ENCODE measurements around the gene FAM50A. TPM values are rescaled to one million over a fixed set of nuclear protein-coding genes. Genes with fewer than 3 reads are reported as not detected.

Gene FAM50A
- total RNA-seq, 1 donor from 2014 or later = 77.5 TPM

GRCh38 chrX:154458954-154459778 is 15.2 kb downstream of the FAM50A start:
- peak overlapping the region; percentile 68 for H3K4me3 ChIP-seq
- H3K36me3 ChIP-seq = peaks cover 17% of the 10 kb centered on the region
- intact Hi-C loops (cut with DNase I) = no loop called here
- H3K27me3 ChIP-seq (ENCODE audit: low read depth) = no peaks in the 10 kb centered on the region
- TF ChIP-seq CTCF (IDR thresholded peaks at IDR 0.05) = no peak
- no peaks in the 10 kb centered on the region for H3K4me1 ChIP-seq
- no peaks in the 10 kb centered on the region for H3K9me3 ChIP-seq
- H3K27ac ChIP-seq = peak overlapping the region; percentile 56
- DNase-seq (peak; percentile 55), ATAC-seq (peak; percentile 72 to 77)

GRCh38 chrX:154459832-154460231 is 15.9 kb downstream of the FAM50A start:
- TF ChIP-seq CTCF (IDR thresholded peaks at IDR 0.05) = no peak
- no peak overlapping the region for H3K27ac ChIP-seq
- H3K36me3 ChIP-seq = peaks cover 23% of the 10 kb centered on the region
- H3K9me3 ChIP-seq = no peaks in the 10 kb centered on the region
- DNase-seq (no peak), ATAC-seq (no peak)
- intact Hi-C loops (cut with DNase I) = no loop called here
- no peaks in the 10 kb centered on the region for H3K27me3 ChIP-seq (ENCODE audit: low read depth)
- H3K4me1 ChIP-seq = no peaks in the 10 kb centered on the region
- H3K4me3 ChIP-seq = peak overlapping the region; percentile 68

- H3K36me3 ChIP-seq = peaks cover 24% of the 10 kb centered on the region
- H3K9me3 ChIP-seq = no peaks in the 10 kb centered on the region
- H3K4me1 ChIP-seq = no peaks in the 10 kb centered on the region
- intact Hi-C loops (cut with DNase I) = no loop called here
- H3K27ac ChIP-seq = no peak overlapping the region
- DNase-seq = no peak
- no peak overlapping the region for H3K4me3 ChIP-seq
- no peak for ATAC-seq
- no peak for TF ChIP-seq CTCF (IDR thresholded peaks at IDR 0.05)
- H3K27me3 ChIP-seq (ENCODE audit: low read depth) = no peaks in the 10 kb centered on the region
These were observed 16.4 kb downstream of the FAM50A start for GRCh38 chrX:154460326-154460725.

- H3K27ac ChIP-seq = no peak overlapping the region
- no peaks in the 10 kb centered on the region for H3K9me3 ChIP-seq
- peaks cover 37% of the 10 kb centered on the region for H3K36me3 ChIP-seq
- no peak for DNase-seq
- intact Hi-C loops (cut with DNase I) = no loop called here
- H3K4me1 ChIP-seq = no peaks in the 10 kb centered on the region
- no peaks in the 10 kb centered on the region for H3K27me3 ChIP-seq (ENCODE audit: low read depth)
- no peak for TF ChIP-seq CTCF (IDR thresholded peaks at IDR 0.05)
- ATAC-seq = no peak
- no peak overlapping the region for H3K4me3 ChIP-seq
These were observed 18.5 kb downstream of the FAM50A start for GRCh38 chrX:154462396-154462795.

- no peak overlapping the region for H3K4me3 ChIP-seq
- intact Hi-C loops (cut with DNase I) = no loop called here
- H3K4me1 ChIP-seq = no peaks in the 10 kb centered on the region
- peaks cover 50% of the 10 kb centered on the region for H3K36me3 ChIP-seq
- no peak overlapping the region for H3K27ac ChIP-seq
- no peak for DNase-seq
- no peaks in the 10 kb centered on the region for H3K27me3 ChIP-seq (ENCODE audit: low read depth)
- H3K9me3 ChIP-seq = no peaks in the 10 kb centered on the region
- TF ChIP-seq CTCF (IDR thresholded peaks at IDR 0.05) = no peak
- ATAC-seq = no peak
These were observed 19.8 kb downstream of the FAM50A start for GRCh38 chrX:154463611-154464220.

All from lower lobe of right lung (tissue), 2 donors.